Measurements from ENCODE around the gene TEX10.

The TEX10 gene

GRCh38 chr9:100324594-100325200, 28.0 kb downstream of the TEX10 start:
- ChIA-PET CTCF (interaction anchor here (0.6 to 3.8 kb wide), 35 partner anchors 8 to 1161 kb away, joined by 3 to 37 read pairs (median 4); partner anchors contain the start of genes ALG2, NR4A3 and SEC61B), POLR2A (no interaction called here)
- TF ChIP-seq, protein P1, sequence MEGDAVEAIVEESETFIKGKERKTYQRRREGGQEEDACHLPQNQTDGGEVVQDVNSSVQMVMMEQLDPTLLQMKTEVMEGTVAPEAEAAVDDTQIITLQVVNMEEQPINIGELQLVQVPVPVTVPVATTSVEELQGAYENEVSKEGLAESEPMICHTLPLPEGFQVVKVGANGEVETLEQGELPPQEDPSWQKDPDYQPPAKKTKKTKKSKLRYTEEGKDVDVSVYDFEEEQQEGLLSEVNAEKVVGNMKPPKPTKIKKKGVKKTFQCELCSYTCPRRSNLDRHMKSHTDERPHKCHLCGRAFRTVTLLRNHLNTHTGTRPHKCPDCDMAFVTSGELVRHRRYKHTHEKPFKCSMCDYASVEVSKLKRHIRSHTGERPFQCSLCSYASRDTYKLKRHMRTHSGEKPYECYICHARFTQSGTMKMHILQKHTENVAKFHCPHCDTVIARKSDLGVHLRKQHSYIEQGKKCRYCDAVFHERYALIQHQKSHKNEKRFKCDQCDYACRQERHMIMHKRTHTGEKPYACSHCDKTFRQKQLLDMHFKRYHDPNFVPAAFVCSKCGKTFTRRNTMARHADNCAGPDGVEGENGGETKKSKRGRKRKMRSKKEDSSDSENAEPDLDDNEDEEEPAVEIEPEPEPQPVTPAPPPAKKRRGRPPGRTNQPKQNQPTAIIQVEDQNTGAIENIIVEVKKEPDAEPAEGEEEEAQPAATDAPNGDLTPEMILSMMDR (IDR thresholded peaks at IDR 0.05; ENCODE audit: control extremely low read depth, extremely low read depth, low read depth, missing control alignments) = peak; percentile 34
- DNase-seq (ENCODE audit: extremely low spot score) = peak; percentile 20

DNA sequence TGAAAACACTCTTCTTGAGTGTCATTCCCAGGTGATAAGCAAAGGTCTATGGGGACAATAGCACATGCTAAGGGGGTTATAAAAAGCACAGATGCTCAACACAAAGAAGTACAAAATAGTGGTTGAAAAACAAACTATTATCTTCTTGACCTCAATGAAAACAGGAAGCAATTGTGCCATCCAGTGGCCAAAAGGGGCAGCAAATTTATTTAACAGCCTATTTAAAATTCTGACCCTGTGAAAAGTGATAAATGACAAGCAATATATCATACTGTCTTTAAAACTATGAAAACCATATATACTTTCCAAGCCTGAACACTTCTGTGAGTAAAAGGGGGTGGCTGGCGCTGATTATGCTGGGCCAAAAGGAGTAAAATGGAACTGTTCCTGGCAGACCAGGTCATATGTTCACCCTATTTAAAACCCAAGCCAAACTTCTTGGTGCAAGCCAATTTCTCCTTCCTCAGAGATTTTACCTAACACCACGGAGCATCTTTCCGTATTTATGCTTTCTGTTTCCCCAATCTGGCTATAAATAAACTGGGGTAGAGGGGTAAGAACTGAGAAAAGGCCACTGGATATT, 29.7 kb downstream of the TEX10 start:
- peak; percentile 13 for DNase-seq (ENCODE audit: extremely low spot score)
- CTCF ChIA-PET = interaction anchor here (0.7 to 3.8 kb wide), 24 partner anchors 9 to 1163 kb away, joined by 3 to 37 read pairs (median 4); no protein-coding TSS in a partner anchor
- POLR2A ChIA-PET = no interaction called here
- TF ChIP-seq, protein P1 (IDR thresholded peaks at IDR 0.05; ENCODE audit: control extremely low read depth, extremely low read depth, low read depth, missing control alignments) = peak; percentile 58

GRCh38 chr9:100317706-100318105, 35.0 kb downstream of the TEX10 start:
- CTCF ChIA-PET = no interaction called here
- POLR2A ChIA-PET = no interaction called here
- TF ChIP-seq, protein P1 (IDR thresholded peaks at IDR 0.05; ENCODE audit: control extremely low read depth, extremely low read depth, low read depth, missing control alignments) = no peak
- DNase-seq (ENCODE audit: extremely low spot score) = no peak

GRCh38 chr9:100315561-100315960, 37.2 kb downstream of the TEX10 start:
- TF ChIP-seq, protein P1 (IDR thresholded peaks at IDR 0.05; ENCODE audit: control extremely low read depth, extremely low read depth, low read depth, missing control alignments) = no peak
- POLR2A ChIA-PET = no interaction called here
- no peak for DNase-seq (ENCODE audit: extremely low spot score)
- CTCF ChIA-PET = no interaction called here

DNA sequence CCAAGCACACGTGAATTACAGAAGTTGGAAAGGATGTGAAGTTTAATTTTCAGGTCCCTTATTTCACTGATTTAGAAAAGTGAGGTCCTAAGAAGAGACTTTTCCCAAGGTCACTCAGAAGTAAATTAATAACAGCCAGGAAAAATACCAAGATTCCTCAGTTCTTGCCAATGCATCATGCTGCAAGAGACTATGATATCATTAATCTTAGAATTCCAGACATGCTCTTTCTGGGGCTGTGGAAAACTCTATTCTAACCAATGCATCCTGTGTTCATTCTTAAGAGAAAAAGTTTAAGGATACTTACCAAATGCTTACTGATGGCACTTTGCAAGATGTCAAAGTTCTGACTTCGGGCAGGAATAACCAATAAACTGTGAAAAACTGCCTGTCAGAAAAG, 42.8 kb downstream of the TEX10 start:
- ChIA-PET POLR2A (no interaction called here), CTCF (interaction anchor here (1.1 kb wide), 1 partner anchor 16 kb away, joined by 7 read pairs; no protein-coding TSS in a partner anchor)
- TF ChIP-seq, protein P1 (IDR thresholded peaks at IDR 0.05; ENCODE audit: control extremely low read depth, extremely low read depth, low read depth, missing control alignments) = no peak
- no peak for DNase-seq (ENCODE audit: extremely low spot score)

DNA sequence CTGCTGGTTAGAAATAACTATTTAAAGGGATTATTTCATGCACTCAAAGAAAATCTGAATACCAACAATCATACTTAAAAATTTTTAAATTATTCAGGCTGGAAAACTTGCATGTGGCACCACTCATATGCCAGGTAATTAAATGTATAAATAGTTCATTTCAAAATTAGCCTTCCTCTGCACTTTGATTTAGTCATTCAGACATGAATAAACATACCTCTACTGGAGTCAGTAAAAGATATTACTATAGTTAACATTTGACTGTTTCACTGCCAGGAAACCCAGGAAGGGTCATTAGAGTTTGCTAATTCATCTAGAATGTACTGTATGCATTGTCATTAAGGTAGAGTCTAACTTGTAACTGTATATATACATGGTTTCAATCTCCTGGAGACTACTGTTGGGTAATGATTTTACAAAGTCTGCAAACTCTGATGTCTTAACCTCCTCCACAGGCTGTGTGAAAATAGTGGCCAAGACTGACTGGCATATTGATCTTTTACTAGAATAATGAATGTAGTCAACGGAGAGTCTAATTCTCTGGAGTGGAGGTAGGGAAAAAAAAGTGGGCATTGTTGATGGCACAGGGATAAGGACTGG, 43.7 kb downstream of the TEX10 start:
- ChIA-PET CTCF (no interaction called here), POLR2A (no interaction called here)
- TF ChIP-seq, protein P1 (IDR thresholded peaks at IDR 0.05; ENCODE audit: control extremely low read depth, extremely low read depth, low read depth, missing control alignments) = no peak
- no peak for DNase-seq (ENCODE audit: extremely low spot score)
